HFF-Myc (cell line): ENCODE results near the gene LETM1.

ENCODE experiments used
- DNase-seq: peaks from one replicate; pipeline ENCODE4 v3.0.0-alpha.2; 2011; ENCODE audit warnings: low read depth; ENCODE audit errors: extremely low read depth
- H3K4me3 ChIP-seq: replicated peaks from 2 replicates; pipeline ENCODE4 v1.5.1; 2011; ENCODE audit warnings: low read depth, mild to moderate bottlenecking, control low read depth, low read length
- CTCF ChIP-seq: IDR thresholded peaks from 2 replicates; pipeline ENCODE4 v1.5.1; 2012; ENCODE audit warnings: mild to moderate bottlenecking, low read depth, low read length, control low read depth; ENCODE audit errors: missing control alignments

LETM1 gene

GRCh38 chr4:1763070-1763549 is 92.8 kb downstream of the LETM1 start:
- no peak overlapping the region for H3K4me3 ChIP-seq
- no peak for TF ChIP-seq CTCF
- DNase-seq = no peak

- H3K4me3 ChIP-seq = no peak overlapping the region
- DNase-seq = no peak
- TF ChIP-seq CTCF = no peak
Measured at GRCh38 chr4:1762264-1763010, 93.5 kb downstream of the LETM1 start.
